H1 (cell line): ENCODE data around the gene SBNO2. TPM values are rescaled to one million over a fixed set of nuclear protein-coding genes. Genes with fewer than 3 reads are reported as not detected.

ENCODE experiments used
- CTCF ChIA-PET: fragments of 300-600 bp; sonication (Branson Sonifier 250); formaldehyde crosslinking; loops from one replicate; lab custom pipeline; 2021; ENCODE audit not compliant: partially characterized antibody; lab: Charles Lee
- POLR2A ChIA-PET: fragments of 300-600 bp; sonication (Branson Sonifier 250); formaldehyde crosslinking; loops from one replicate; lab custom pipeline; 2021; ENCODE audit warnings: inconsistent platforms; ENCODE audit not compliant: partially characterized antibody; lab: Charles Lee
- DNase-seq, 2 experiments: peaks; one replicate each; pipeline versions ENCODE4 v3.0.0 to v3.0.0-alpha.2; 2010 to 2022; ENCODE audit warnings: low spot score in 2 of 2, low read depth in 1 of 2, mixed read lengths in 1 of 2
- FAIRE-seq: peaks from 2 replicates; lab custom pipeline; 2011; peaks lifted over from hg19 to GRCh38; lab: Jason Lieb, UNC
- H2AFZ ChIP-seq: 2 replicates; pipeline ENCODE4 v1.8.1; 2012; ENCODE audit warnings: low read length, inconsistent platforms
- H2AK5ac ChIP-seq: 2 replicates; pipeline ENCODE4 v1.6.1; 2013; ENCODE audit warnings: low read depth, low read length
- H2BK120ac ChIP-seq: replicated peaks from 2 replicates; pipeline ENCODE3; 2013; ENCODE audit warnings: low read depth, low read length, inconsistent platforms
- H2BK12ac ChIP-seq: 2 replicates; pipeline ENCODE4 v1.6.1; 2013; ENCODE audit warnings: low read depth, low read length
- H2BK15ac ChIP-seq: 2 replicates; pipeline ENCODE4 v1.6.1; 2013; ENCODE audit warnings: low read length
- H2BK20ac ChIP-seq: 2 replicates; pipeline ENCODE4 v1.6.1; 2013; ENCODE audit warnings: low read length
- H2BK5ac ChIP-seq: 2 replicates; pipeline ENCODE4 v1.6.1; 2013; ENCODE audit warnings: low read depth, low read length
- H3K14ac ChIP-seq: 2 replicates; pipeline ENCODE4 v1.6.1; 2013; ENCODE audit warnings: inconsistent platforms; ENCODE audit not compliant: insufficient read length
- H3K18ac ChIP-seq: 2 replicates; pipeline ENCODE4 v1.6.1; 2013; ENCODE audit warnings: low read length; ENCODE audit errors: extremely low read depth
- H3K23ac ChIP-seq: 2 replicates; pipeline ENCODE4 v1.6.1; 2013; ENCODE audit warnings: inconsistent platforms; ENCODE audit not compliant: insufficient read length
- H3K23me2 ChIP-seq: 2 replicates; pipeline ENCODE4 v1.6.1; 2013; ENCODE audit warnings: low read depth, low read length
- H3K27ac ChIP-seq: 2 replicates; pipeline ENCODE4 v1.6.1; 2011; ENCODE audit warnings: low read depth, low read length, inconsistent platforms
- H3K27me3 ChIP-seq, 4 experiments: replicated peaks in 1 of 4; 1 replicate in 1 of 4; 2 replicates in 3 of 4; pipeline versions ENCODE4 v1.6.1 to v1.8.1; 2011 to 2013; ENCODE audit warnings: low read length in 3 of 4, mild to moderate bottlenecking in 3 of 4, inconsistent platforms in 2 of 4, mixed read lengths in 2 of 4, moderate library complexity in 1 of 4; ENCODE audit not compliant: control insufficient read depth in 3 of 4, insufficient read depth in 3 of 4; ENCODE audit errors: extremely low read depth in 1 of 4
- H3K36me3 ChIP-seq, 4 experiments: 2 replicates each; pipeline versions ENCODE4 v1.6.1 to v1.8.1; 2011 to 2013; ENCODE audit warnings: mild to moderate bottlenecking in 4 of 4, low read length in 3 of 4, moderate library complexity in 2 of 4, control low read depth in 1 of 4, inconsistent platforms in 1 of 4; ENCODE audit not compliant: insufficient read depth in 4 of 4, control insufficient read depth in 2 of 4
- H3K4ac ChIP-seq: replicated peaks from 2 replicates; pipeline ENCODE3; 2013; ENCODE audit warnings: low read length, low read depth, mixed read lengths, inconsistent platforms; ENCODE audit not compliant: insufficient read length
- H3K4me1 ChIP-seq, 4 experiments: replicated peaks in 1 of 4; 1 replicate in 1 of 4; 2 replicates in 3 of 4; pipeline versions ENCODE4 v1.6.1 to v1.8.1; 2011 to 2013; ENCODE audit warnings: low read length in 3 of 4, inconsistent platforms in 2 of 4, mixed read lengths in 1 of 4; ENCODE audit not compliant: insufficient read depth in 4 of 4, control insufficient read depth in 3 of 4
- H3K4me2 ChIP-seq, 2 experiments: 2 replicates each; pipeline versions ENCODE4 v1.6.1 to v1.8.1; 2011 to 2013; ENCODE audit warnings: low read depth in 2 of 2, low read length in 2 of 2, control low read depth in 1 of 2, inconsistent platforms in 1 of 2, mild to moderate bottlenecking in 1 of 2; ENCODE audit not compliant: insufficient read depth in 1 of 2
- H3K4me3 ChIP-seq, 4 experiments: fragments of 200-600, 300-600 bp in 1 of 4; sonication (generic), shearing (Covaris generic), sonication (Bioruptor Twin) in 1 of 4; 2 replicates each; pipeline versions ENCODE4 v1.5.1 to v1.8.1; 2011 to 2016; ENCODE audit warnings: low read length in 4 of 4, low read depth in 3 of 4, control low read depth in 2 of 4, inconsistent platforms in 2 of 4, mild to moderate bottlenecking in 2 of 4, mixed read lengths in 1 of 4, moderate library complexity in 1 of 4; ENCODE audit not compliant: insufficient read depth in 2 of 4; ENCODE audit errors: extremely low read depth in 1 of 4
- H3K56ac ChIP-seq: replicated peaks from 2 replicates; pipeline ENCODE3; 2013; ENCODE audit warnings: low read depth, mild to moderate bottlenecking, mixed read lengths, low read length, inconsistent platforms; ENCODE audit not compliant: insufficient read length
- H3K79me1 ChIP-seq: 2 replicates; pipeline ENCODE4 v1.6.1; 2013; ENCODE audit warnings: low read depth, low read length, control low read depth
- H3K79me2 ChIP-seq, 2 experiments: 2 replicates each; pipeline versions ENCODE4 v1.6.1 to v1.8.1; 2012 to 2013; ENCODE audit warnings: low read length in 2 of 2, mild to moderate bottlenecking in 2 of 2, inconsistent platforms in 1 of 2; ENCODE audit not compliant: insufficient read depth in 2 of 2, control insufficient read depth in 1 of 2
- H3K9ac ChIP-seq, 4 experiments: replicated peaks in 1 of 4; 1 replicate in 1 of 4; 2 replicates in 3 of 4; pipeline versions ENCODE4 v1.6.1 to v1.8.1; 2011 to 2013; ENCODE audit warnings: low read depth in 3 of 4, low read length in 3 of 4, control low read depth in 2 of 4, mild to moderate bottlenecking in 2 of 4, moderate library complexity in 2 of 4, inconsistent platforms in 1 of 4; ENCODE audit errors: extremely low read depth in 1 of 4
- H3K9me3 ChIP-seq, 2 experiments: 2 replicates each; pipeline versions ENCODE4 v1.6.1 to v1.8.1; 2012 to 2013; ENCODE audit warnings: mild to moderate bottlenecking in 2 of 2, moderate library complexity in 2 of 2, control low read depth in 1 of 2, inconsistent platforms in 1 of 2, low read depth in 1 of 2, low read length in 1 of 2, mixed read lengths in 1 of 2; ENCODE audit not compliant: insufficient read depth in 2 of 2
- H4K20me1 ChIP-seq, 2 experiments: replicated peaks in 1 of 2; 2 replicates each; pipeline versions ENCODE3 to v1.8.1; 2011 to 2013; ENCODE audit warnings: inconsistent platforms in 2 of 2, low read length in 2 of 2, mild to moderate bottlenecking in 1 of 2; ENCODE audit not compliant: insufficient read depth in 2 of 2, control insufficient read depth in 1 of 2
- H4K5ac ChIP-seq: 2 replicates; pipeline ENCODE4 v1.6.1; 2013; ENCODE audit warnings: low read length, low read depth, mixed read lengths, inconsistent platforms; ENCODE audit not compliant: insufficient read length
- H4K8ac ChIP-seq: 2 replicates; pipeline ENCODE4 v1.8.0; 2013; ENCODE audit warnings: mild to moderate bottlenecking, moderate library complexity, low read length, inconsistent platforms; ENCODE audit not compliant: insufficient read depth; ENCODE audit errors: extremely low read depth
- H4K91ac ChIP-seq: replicated peaks from 2 replicates; pipeline ENCODE3; 2013; ENCODE audit warnings: low read length, mixed read lengths, inconsistent platforms; ENCODE audit not compliant: insufficient read length
- ASH2L ChIP-seq: fragments of 200-600, 300-600 bp; sonication (generic); IDR thresholded peaks from one replicate; pipeline ENCODE4 v1.7.1; 2017; ENCODE audit warnings: low read length
- NANOG ChIP-seq: IDR thresholded peaks from 2 replicates; pipeline ENCODE4 v1.6.1; 2011; ENCODE audit warnings: low read length, low read depth, mild to moderate bottlenecking, inconsistent platforms; ENCODE audit not compliant: insufficient read depth, poor library complexity, severe bottlenecking
- TAF1 ChIP-seq: IDR thresholded peaks from 2 replicates; pipeline ENCODE4 v1.6.1; 2011; ENCODE audit warnings: mild to moderate bottlenecking, low read depth, low read length
- WGBS, 2 experiments: shearing (Covaris generic) in 1 of 2; methylation state at CpG; one replicate each; pipeline versions ENCODE4 v1.1.6 to v1.1.7; 2013 to 2015; ENCODE audit warnings: low lambda C conversion rate in 2 of 2, mixed read lengths in 2 of 2, inconsistent platforms in 1 of 2, low coverage in 1 of 2, missing lambda C conversion rate in 1 of 2; ENCODE audit not compliant: insufficient replicate concordance in 2 of 2, insufficient coverage in 1 of 2, insufficient read length in 1 of 2; ENCODE audit errors: extremely low coverage in 1 of 2, missing lambda C conversion rate in 1 of 2; 5-methylcytosine and 5-hydroxymethylcytosine counted together
- polyA plus RNA-seq, 7 experiments: library from polyadenylated mRNA; depleted of rRNA in 3 of 7; stranded (reverse) in 5 of 7; unstranded in 2 of 7; fragments of >200 nt in 5 of 7; fragments of 200-250 nt in 2 of 7; gene quantifications; 1 replicate in 5 of 7; 2 replicates in 1 of 7; 4 replicates in 1 of 7; pipeline versions ENCODE4 v1.2.1 to v1.2.3, GENCODE V29; 2011 to 2013; ENCODE audit warnings: missing spikeins in 2 of 7, mixed read lengths in 2 of 7
- total RNA-seq: library from RNA; stranded (reverse); fragmentation: NEBNext Ultra II Directional; extraction: Animal tissue kit (Norgen Biotek cat#: 25700); gene quantifications from 2 replicates; pipeline ENCODE4 v1.2.1, GENCODE V29; 2021
- TF ChIP-seq, protein P1 (sequence below): IDR thresholded peaks from 2 replicates; pipeline ENCODE4 v1.6.1; 2012; ENCODE audit warnings: inconsistent platforms
- TF ChIP-seq, protein P2 (sequence below): IDR thresholded peaks from 2 replicates; pipeline ENCODE4 v1.6.1; 2011; ENCODE audit warnings: low read length, improper control_type of control experiment

The SBNO2 gene
- total and polyA plus RNA-seq, 2 of the 8 experiments (the other 6 are each of a cell fraction or from before 2014, with no cell fraction given) = 12.2 to 31.4 TPM

DNA sequence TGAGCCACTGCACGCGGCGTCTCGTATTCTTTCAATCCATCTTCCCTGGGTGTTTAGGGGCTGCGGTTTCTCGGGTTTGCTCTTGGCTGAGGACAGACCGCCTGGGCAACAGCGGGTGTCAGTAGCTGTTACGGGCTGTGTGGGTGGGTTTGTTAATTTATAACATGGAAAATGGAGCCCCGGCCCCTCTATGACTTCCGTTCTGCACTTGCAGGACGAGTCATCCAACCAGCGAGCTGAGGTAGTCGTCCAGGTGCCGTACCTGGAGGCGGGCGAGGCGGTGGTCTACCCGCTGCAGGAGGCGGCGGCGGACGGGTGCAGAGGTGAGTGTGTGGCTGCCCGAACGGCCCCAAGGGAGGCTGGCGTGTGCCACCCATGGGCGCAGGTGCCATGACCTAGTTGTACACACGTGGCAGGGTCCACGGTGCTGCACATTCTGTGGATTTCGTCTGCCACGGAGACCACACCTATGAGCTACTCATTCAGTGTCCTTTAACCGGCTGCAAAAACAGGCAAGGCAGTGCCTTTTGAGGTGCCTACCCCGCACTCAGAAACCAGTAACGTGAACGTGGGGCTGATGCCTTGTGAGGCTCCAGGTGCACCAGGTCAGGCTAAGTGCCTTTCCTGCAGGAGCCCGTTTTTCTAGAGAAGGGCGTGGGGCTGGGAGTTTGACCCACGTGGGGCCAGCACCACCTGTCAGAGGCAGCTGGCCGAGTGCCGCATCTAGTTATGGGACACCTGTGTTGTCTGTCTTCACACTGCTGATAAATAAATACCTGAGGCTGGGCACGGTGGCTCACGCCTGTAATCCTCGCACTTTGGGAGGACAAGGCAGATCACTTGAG is 89.8 kb downstream of the SBNO2 start:
- POLR2A ChIA-PET = interaction anchor here (0.6 to 10.3 kb wide), 18 partner anchors 10 to 185 kb away, joined by 3 to 116 read pairs (median 4); partner anchors contain the start of genes ARHGAP45, ATP5F1D, CNN2 and GPX4
- no peak overlapping the region for H3K4me3 ChIP-seq
- TF ChIP-seq TAF1 (no peak), ASH2L (no peak), NANOG (no peak)
- TF ChIP-seq, protein P1, sequence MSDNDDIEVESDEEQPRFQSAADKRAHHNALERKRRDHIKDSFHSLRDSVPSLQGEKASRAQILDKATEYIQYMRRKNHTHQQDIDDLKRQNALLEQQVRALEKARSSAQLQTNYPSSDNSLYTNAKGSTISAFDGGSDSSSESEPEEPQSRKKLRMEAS = no peak
- TF ChIP-seq, protein P2, sequence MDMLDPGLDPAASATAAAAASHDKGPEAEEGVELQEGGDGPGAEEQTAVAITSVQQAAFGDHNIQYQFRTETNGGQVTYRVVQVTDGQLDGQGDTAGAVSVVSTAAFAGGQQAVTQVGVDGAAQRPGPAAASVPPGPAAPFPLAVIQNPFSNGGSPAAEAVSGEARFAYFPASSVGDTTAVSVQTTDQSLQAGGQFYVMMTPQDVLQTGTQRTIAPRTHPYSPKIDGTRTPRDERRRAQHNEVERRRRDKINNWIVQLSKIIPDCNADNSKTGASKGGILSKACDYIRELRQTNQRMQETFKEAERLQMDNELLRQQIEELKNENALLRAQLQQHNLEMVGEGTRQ = no peak

More for the DNA sequence above, 89.8 kb downstream of the SBNO2 start:
- Histone ChIP-seq H3K4me2 (no peak overlapping the region), H2BK120ac (no peak overlapping the region), H3K79me1 (no peaks in the 10 kb centered on the region; the same call in none of the 2 replicates), H3K36me3 (peaks cover 0 to 66% (median 20%) of the 10 kb centered on the region in 4 experiments; a peak in 5 of 8 replicates), H4K8ac (no peak overlapping the region), H3K9me3 (no peaks in the 10 kb centered on the region), H3K27ac (no peak overlapping the region), H3K23me2 (no peaks in the 10 kb centered on the region), H3K27me3 (no peaks in the 10 kb centered on the region), H4K91ac (no peak overlapping the region), H3K4ac (no peak overlapping the region), H2AK5ac (no peak overlapping the region), H4K20me1 (peaks cover 2 to 22% of the 10 kb centered on the region in 2 experiments), H2BK20ac (no peak overlapping the region), H3K79me2 (no peaks in the 10 kb centered on the region), H3K56ac (no peak overlapping the region), H2BK15ac (no peak overlapping the region), H2BK5ac (no peak overlapping the region), H3K9ac (no peak overlapping the region), H3K14ac (no peak overlapping the region), H3K18ac (no peak overlapping the region), H2BK12ac (no peak overlapping the region), H4K5ac (no peak overlapping the region), H3K4me1 (peaks cover 0 to 7% (median 0%) of the 10 kb centered on the region in 4 experiments; a peak in 4 of 7 replicates), H2AFZ (no peak overlapping the region), H3K23ac (no peak overlapping the region)
- no peak for FAIRE-seq
- 94% methylated on average over 43 of the region's 43 CpGs; no CpG with 5 or more reads in 1 of the 2 experiments for WGBS, 2 experiments
- no peak for DNase-seq
- CTCF ChIA-PET = interaction anchor here (1.2 to 2.8 kb wide), 4 partner anchors 10 to 141 kb away, joined by 3 to 7 read pairs (median 6); no protein-coding TSS in a partner anchor
